HEK293 (cell line): Measurements from ENCODE around the gene ZNF280D.

Experiments used
- ZNF121 ChIP-seq: fragments of 450-650 bp; formaldehyde crosslinking; IDR thresholded peaks from 2 replicates; pipeline ENCODE4 v1.5.1; 2016; ENCODE audit warnings: missing biosample characterization, missing genetic modification characterization
- ZNF239 ChIP-seq: fragments of 450-650 bp; formaldehyde crosslinking; IDR thresholded peaks from 2 replicates; pipeline ENCODE4 v1.5.1; 2016; ENCODE audit warnings: missing biosample characterization, missing genetic modification characterization
- ZNF324 ChIP-seq: fragments of 450-650 bp; formaldehyde crosslinking; IDR thresholded peaks from 2 replicates; pipeline ENCODE4 v1.5.1; 2016; ENCODE audit warnings: missing biosample characterization, missing genetic modification characterization
- ZNF350 ChIP-seq: fragments of 450-650 bp; formaldehyde crosslinking; IDR thresholded peaks from 2 replicates; pipeline ENCODE4 v1.5.0; 2017; ENCODE audit warnings: missing biosample characterization, mild to moderate bottlenecking, missing genetic modification characterization
- ZNF692 ChIP-seq: fragments of 450-650 bp; formaldehyde crosslinking; IDR thresholded peaks from 2 replicates; pipeline ENCODE4 v1.5.1; 2016; ENCODE audit warnings: missing biosample characterization, missing genetic modification characterization
- ZNF747 ChIP-seq: fragments of 450-650 bp; formaldehyde crosslinking; IDR thresholded peaks from 2 replicates; pipeline ENCODE4 v1.5.1; 2016; ENCODE audit warnings: missing biosample characterization, missing genetic modification characterization
- ZNF768 ChIP-seq: fragments of 450-650 bp; formaldehyde crosslinking; IDR thresholded peaks from 2 replicates; pipeline ENCODE4 v1.5.1; 2018; ENCODE audit warnings: missing biosample characterization, mild to moderate bottlenecking, missing genetic modification characterization
- ZNF830 ChIP-seq: fragments of 450-650 bp; IDR thresholded peaks from 2 replicates; pipeline ENCODE4 v1.5.0; 2018; ENCODE audit warnings: missing biosample characterization, missing genetic modification characterization, low read depth, mild to moderate bottlenecking, moderate library complexity
- TF ChIP-seq, protein P1 (sequence below): fragments of 450-650 bp; formaldehyde crosslinking; IDR thresholded peaks from 2 replicates; pipeline ENCODE4 v1.5.1; 2016; ENCODE audit warnings: missing biosample characterization, missing genetic modification characterization
- TF ChIP-seq, protein P2 (sequence below): fragments of 450-650 bp; formaldehyde crosslinking; optimal IDR thresholded peaks from 2 replicates; pipeline ENCODE3; 2016; ENCODE audit warnings: missing biosample characterization, mild to moderate bottlenecking, missing genetic modification characterization

GRCh38 chr15:56667517-56667916 lies 65.8 kb downstream of the ZNF280D start:
- TF ChIP-seq ZNF324 (no peak), ZNF239 (no peak), ZNF747 (no peak), ZNF830 (tag by site-specific recombination) (no peak), ZNF350 (tag by site-specific recombination) (no peak), ZNF121 (no peak), ZNF692 (tag by site-specific recombination) (no peak), ZNF768 (tag by site-specific recombination) (no peak)
- TF ChIP-seq, protein P1, sequence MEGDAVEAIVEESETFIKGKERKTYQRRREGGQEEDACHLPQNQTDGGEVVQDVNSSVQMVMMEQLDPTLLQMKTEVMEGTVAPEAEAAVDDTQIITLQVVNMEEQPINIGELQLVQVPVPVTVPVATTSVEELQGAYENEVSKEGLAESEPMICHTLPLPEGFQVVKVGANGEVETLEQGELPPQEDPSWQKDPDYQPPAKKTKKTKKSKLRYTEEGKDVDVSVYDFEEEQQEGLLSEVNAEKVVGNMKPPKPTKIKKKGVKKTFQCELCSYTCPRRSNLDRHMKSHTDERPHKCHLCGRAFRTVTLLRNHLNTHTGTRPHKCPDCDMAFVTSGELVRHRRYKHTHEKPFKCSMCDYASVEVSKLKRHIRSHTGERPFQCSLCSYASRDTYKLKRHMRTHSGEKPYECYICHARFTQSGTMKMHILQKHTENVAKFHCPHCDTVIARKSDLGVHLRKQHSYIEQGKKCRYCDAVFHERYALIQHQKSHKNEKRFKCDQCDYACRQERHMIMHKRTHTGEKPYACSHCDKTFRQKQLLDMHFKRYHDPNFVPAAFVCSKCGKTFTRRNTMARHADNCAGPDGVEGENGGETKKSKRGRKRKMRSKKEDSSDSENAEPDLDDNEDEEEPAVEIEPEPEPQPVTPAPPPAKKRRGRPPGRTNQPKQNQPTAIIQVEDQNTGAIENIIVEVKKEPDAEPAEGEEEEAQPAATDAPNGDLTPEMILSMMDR (tag by site-specific recombination), result no peak
- TF ChIP-seq, protein P2, sequence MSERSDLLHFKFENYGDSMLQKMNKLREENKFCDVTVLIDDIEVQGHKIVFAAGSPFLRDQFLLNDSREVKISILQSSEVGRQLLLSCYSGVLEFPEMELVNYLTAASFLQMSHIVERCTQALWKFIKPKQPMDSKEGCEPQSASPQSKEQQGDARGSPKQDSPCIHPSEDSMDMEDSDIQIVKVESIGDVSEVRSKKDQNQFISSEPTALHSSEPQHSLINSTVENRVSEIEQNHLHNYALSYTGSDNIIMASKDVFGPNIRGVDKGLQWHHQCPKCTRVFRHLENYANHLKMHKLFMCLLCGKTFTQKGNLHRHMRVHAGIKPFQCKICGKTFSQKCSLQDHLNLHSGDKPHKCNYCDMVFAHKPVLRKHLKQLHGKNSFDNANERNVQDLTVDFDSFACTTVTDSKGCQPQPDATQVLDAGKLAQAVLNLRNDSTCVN (tag by site-specific recombination), result no peak
